Endothelial cell of umbilical vein (primary cell): ENCODE data around the gene PLCH1. TPM values are rescaled to one million over a fixed set of nuclear protein-coding genes. Genes with fewer than 3 reads are reported as not detected.

Experiments
- BruUV-seq: library from RNA; stranded (reverse); fragments of 400-500 nt; replicated peaks from 2 replicates; lab custom pipeline; 2021; lab: Mats Ljungman, UMichigan
- CTCF ChIA-PET: fragments of 300-600, 350-600 bp; sonication (Branson Sonifier 250); formaldehyde crosslinking; loops from one replicate; lab custom pipeline; 2021; ENCODE audit warnings: antibody characterized with exemption, inconsistent platforms; lab: Charles Lee
- POLR2A ChIA-PET: fragments of 300-600, 350-600 bp; sonication (Branson Sonifier 250); formaldehyde crosslinking; loops from one replicate; lab custom pipeline; 2021; ENCODE audit warnings: antibody characterized with exemption, inconsistent platforms; lab: Charles Lee
- DNase-seq: peaks from one replicate; pipeline ENCODE4 v3.0.0-alpha.2; 2011; ENCODE audit warnings: low read depth, low spot score
- FAIRE-seq: peaks from 2 replicates; lab custom pipeline; 2011; peaks lifted over from hg19 to GRCh38; lab: Jason Lieb, UNC
- H2AFZ ChIP-seq: 2 replicates; pipeline ENCODE4 v1.6.0; 2012; ENCODE audit warnings: low read depth, low read length, control low read depth, inconsistent platforms
- H3K27ac ChIP-seq: 2 replicates; pipeline ENCODE4 v1.5.1; 2011; ENCODE audit warnings: low read depth, mild to moderate bottlenecking, control low read depth, low read length, moderate library complexity; ENCODE audit not compliant: insufficient read depth
- H3K27me3 ChIP-seq, 2 experiments: 2 replicates each; pipeline versions ENCODE4 v1.6.0 to v1.6.1; 2011; ENCODE audit warnings: low read length in 2 of 2, mixed read lengths in 1 of 2; ENCODE audit not compliant: control insufficient read depth in 2 of 2, insufficient read depth in 2 of 2
- H3K36me3 ChIP-seq, 2 experiments: 2 replicates in 1 of 2; 3 replicates in 1 of 2; pipeline ENCODE4 v1.5.1; 2011; ENCODE audit warnings: low read length in 2 of 2, mild to moderate bottlenecking in 1 of 2, moderate library complexity in 1 of 2; ENCODE audit not compliant: control insufficient read depth in 2 of 2, insufficient read depth in 2 of 2; ENCODE audit errors: extremely low read depth in 1 of 2
- H3K4me1 ChIP-seq: 3 replicates; pipeline ENCODE4 v1.5.1; 2011; ENCODE audit warnings: mild to moderate bottlenecking, low read length; ENCODE audit not compliant: control insufficient read depth, insufficient read depth; ENCODE audit errors: extremely low read depth
- H3K4me2 ChIP-seq: 2 replicates; pipeline ENCODE4 v1.6.1; 2011; ENCODE audit warnings: low read length, control low read depth, mixed read lengths; ENCODE audit not compliant: insufficient read depth
- H3K4me3 ChIP-seq, 3 experiments: fragments of 200-600 bp in 1 of 3; sonication (generic), shearing (Covaris generic) in 1 of 3; replicated peaks in 1 of 3; 2 replicates each; pipeline ENCODE4 v1.5.1; 2011 to 2016; ENCODE audit warnings: control low read depth in 3 of 3, low read length in 3 of 3, mild to moderate bottlenecking in 2 of 3, inconsistent platforms in 1 of 3, low read depth in 1 of 3, moderate library complexity in 1 of 3; ENCODE audit not compliant: insufficient read depth in 1 of 3
- H3K79me2 ChIP-seq: 2 replicates; pipeline ENCODE4 v1.6.0; 2012; ENCODE audit warnings: low read length, inconsistent platforms; ENCODE audit not compliant: control insufficient read depth, insufficient read depth
- H3K9ac ChIP-seq: replicated peaks from 2 replicates; pipeline ENCODE3; 2011; ENCODE audit warnings: low read length, control low read depth; ENCODE audit not compliant: insufficient read depth; ENCODE audit errors: extremely low read depth
- H3K9me1 ChIP-seq: replicated peaks from 3 replicates; pipeline ENCODE4 v1.6.0; 2011; ENCODE audit warnings: mild to moderate bottlenecking, low read length; ENCODE audit not compliant: control insufficient read depth, insufficient read depth; ENCODE audit errors: extremely low read depth
- H3K9me3 ChIP-seq: replicated peaks from 2 replicates; pipeline ENCODE4 v1.5.1; 2012; ENCODE audit warnings: low read length, inconsistent platforms; ENCODE audit not compliant: control insufficient read depth, insufficient read depth
- H4K20me1 ChIP-seq: replicated peaks from 2 replicates; pipeline ENCODE3; 2011; ENCODE audit warnings: mild to moderate bottlenecking, low read length; ENCODE audit not compliant: control insufficient read depth, insufficient read depth; ENCODE audit errors: extremely low read depth
- EZH2 ChIP-seq: IDR thresholded peaks from 2 replicates; pipeline ENCODE4 v1.6.1; 2012; ENCODE audit warnings: borderline replicate concordance, low read depth, mild to moderate bottlenecking, moderate library complexity, low read length, inconsistent platforms; ENCODE audit not compliant: severe bottlenecking
- FOS ChIP-seq: IDR thresholded peaks from 2 replicates; pipeline ENCODE4 v1.6.1; 2011; ENCODE audit warnings: mild to moderate bottlenecking, low read length, moderate library complexity, borderline replicate concordance; ENCODE audit not compliant: insufficient read depth
- GATA2 ChIP-seq: IDR thresholded peaks from 2 replicates; pipeline ENCODE4 v1.7.0; 2011; ENCODE audit warnings: low read depth, mild to moderate bottlenecking, moderate library complexity, mixed read lengths, low read length; ENCODE audit not compliant: insufficient read length, insufficient read depth
- JUN ChIP-seq: IDR thresholded peaks from 2 replicates; pipeline ENCODE4 v1.6.1; 2011; ENCODE audit warnings: borderline replicate concordance, low read depth; ENCODE audit not compliant: insufficient read length, insufficient read depth
- MYC ChIP-seq: IDR thresholded peaks from one replicate; pipeline ENCODE4 v1.6.1; 2011; ENCODE audit warnings: mild to moderate bottlenecking, low read depth, low read length
- POLR2A ChIP-seq: IDR thresholded peaks from 2 replicates; pipeline ENCODE4 v1.6.1; 2012; ENCODE audit warnings: low read depth, mild to moderate bottlenecking, control low read depth, low read length
- POLR2AphosphoS5 ChIP-seq: IDR thresholded peaks from 2 replicates; pipeline ENCODE4 v1.6.1; 2012; ENCODE audit warnings: low read depth, mild to moderate bottlenecking, control low read depth, low read length, moderate library complexity; ENCODE audit not compliant: insufficient read depth
- dilution Hi-C: fragments of 300-500 bp; cut with MboI; formaldehyde crosslinking; loops from one replicate; pipeline ENCODE4 v1.15.0; 2019; ENCODE audit warnings: low sequenced_read_pairs; ENCODE audit not compliant: extremely low pct_ligation_motif_present
- intact Hi-C: fragments of 100-400 bp; cut with micrococcal nuclease; formaldehyde crosslinking; loops from one replicate; pipeline ENCODE4 v1.10.0; 2022
- polyA plus RNA-seq, 4 experiments: library from polyadenylated mRNA; depleted of rRNA in 3 of 4; stranded (reverse) in 3 of 4; unstranded in 1 of 4; fragments of >200 nt; gene quantifications; 2 replicates each; pipeline versions ENCODE4 v1.2.1 to v1.2.3, GENCODE V29; 2011 to 2012; ENCODE audit warnings: missing spikeins in 1 of 4
- total RNA-seq: library from RNA; stranded (reverse); gene quantifications from 2 replicates; pipeline ENCODE4 v1.2.3, GENCODE V29; 2021
- TF ChIP-seq, protein P1 (sequence below): IDR thresholded peaks from 2 replicates; pipeline ENCODE4 v1.6.1; 2011; ENCODE audit not compliant: insufficient read depth, insufficient read length
- TF ChIP-seq, protein P2 (sequence below), 2 donors: IDR thresholded peaks; 1 replicate in 1 of 2; 2 replicates in 1 of 2; pipeline ENCODE4 v1.5.1; 2011; ENCODE audit warnings: low read length in 2 of 2, mild to moderate bottlenecking in 2 of 2, moderate library complexity in 2 of 2, control low read depth in 1 of 2, inconsistent platforms in 1 of 2, low read depth in 1 of 2; ENCODE audit not compliant: insufficient read depth in 1 of 2; ENCODE audit errors: extremely low read depth in 1 of 2

The PLCH1 gene
- total and polyA plus RNA-seq, 2 donors (not counting 3 experiments of a cell fraction or from before 2014, with no cell fraction given), result 0.03 TPM; not detected in 1

DNA sequence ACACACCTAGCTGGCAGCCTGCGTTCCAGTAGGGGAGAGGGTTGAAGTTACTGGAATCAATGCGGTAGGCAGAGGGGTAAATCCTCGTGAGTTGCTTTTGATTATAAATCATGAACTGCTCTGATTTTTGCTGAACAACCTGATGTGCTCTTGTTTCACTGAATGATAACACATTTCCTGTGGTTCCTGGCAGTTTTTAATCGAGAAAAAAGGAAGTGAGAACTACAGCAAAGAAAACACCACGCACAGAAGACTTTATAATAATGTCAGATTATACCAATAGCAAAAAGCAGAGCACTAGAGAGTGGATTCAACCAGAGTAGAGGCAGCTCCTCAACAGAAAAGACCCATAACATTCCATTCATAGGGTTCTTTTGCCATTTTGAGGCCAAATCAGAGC is 250.5 kb downstream of the PLCH1 start:
- no peak for FAIRE-seq
- Histone ChIP-seq H3K4me1 (no peaks in the 10 kb centered on the region), H3K79me2 (no peaks in the 10 kb centered on the region), H3K9me1 (no peaks in the 10 kb centered on the region), H4K20me1 (no peaks in the 10 kb centered on the region), H3K36me3 (no peaks in the 10 kb centered on the region), H3K27me3 (no peaks in the 10 kb centered on the region), H2AFZ (no peak overlapping the region), H3K27ac (no peak overlapping the region), H3K4me2 (no peak overlapping the region), H3K9me3 (no peaks in the 10 kb centered on the region), H3K4me3 (no peak overlapping the region), H3K9ac (no peak overlapping the region)
- dilution Hi-C loops (no loop called here), intact Hi-C loops (no loop called here)
- CTCF ChIA-PET, result no interaction called here
- BruUV-seq, result no TSS peak
- POLR2A ChIA-PET, result no interaction called here
- no peak for DNase-seq
- TF ChIP-seq, protein P1, sequence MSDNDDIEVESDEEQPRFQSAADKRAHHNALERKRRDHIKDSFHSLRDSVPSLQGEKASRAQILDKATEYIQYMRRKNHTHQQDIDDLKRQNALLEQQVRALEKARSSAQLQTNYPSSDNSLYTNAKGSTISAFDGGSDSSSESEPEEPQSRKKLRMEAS, result no peak
- TF ChIP-seq POLR2A (no peak), GATA2 (no peak), POLR2AphosphoS5 (no peak), MYC (no peak), JUN (no peak), EZH2 (no peak), FOS (no peak)
- TF ChIP-seq, protein P2, sequence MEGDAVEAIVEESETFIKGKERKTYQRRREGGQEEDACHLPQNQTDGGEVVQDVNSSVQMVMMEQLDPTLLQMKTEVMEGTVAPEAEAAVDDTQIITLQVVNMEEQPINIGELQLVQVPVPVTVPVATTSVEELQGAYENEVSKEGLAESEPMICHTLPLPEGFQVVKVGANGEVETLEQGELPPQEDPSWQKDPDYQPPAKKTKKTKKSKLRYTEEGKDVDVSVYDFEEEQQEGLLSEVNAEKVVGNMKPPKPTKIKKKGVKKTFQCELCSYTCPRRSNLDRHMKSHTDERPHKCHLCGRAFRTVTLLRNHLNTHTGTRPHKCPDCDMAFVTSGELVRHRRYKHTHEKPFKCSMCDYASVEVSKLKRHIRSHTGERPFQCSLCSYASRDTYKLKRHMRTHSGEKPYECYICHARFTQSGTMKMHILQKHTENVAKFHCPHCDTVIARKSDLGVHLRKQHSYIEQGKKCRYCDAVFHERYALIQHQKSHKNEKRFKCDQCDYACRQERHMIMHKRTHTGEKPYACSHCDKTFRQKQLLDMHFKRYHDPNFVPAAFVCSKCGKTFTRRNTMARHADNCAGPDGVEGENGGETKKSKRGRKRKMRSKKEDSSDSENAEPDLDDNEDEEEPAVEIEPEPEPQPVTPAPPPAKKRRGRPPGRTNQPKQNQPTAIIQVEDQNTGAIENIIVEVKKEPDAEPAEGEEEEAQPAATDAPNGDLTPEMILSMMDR (IDR thresholded peaks at IDR 0.05; ENCODE audit: extremely low read depth in 1 of 2, insufficient read depth in 1 of 2, low read depth in 1 of 2, low read length in 2 of 2), result no peak
